ENCODE measurements around the gene UNC119B.

DNA sequence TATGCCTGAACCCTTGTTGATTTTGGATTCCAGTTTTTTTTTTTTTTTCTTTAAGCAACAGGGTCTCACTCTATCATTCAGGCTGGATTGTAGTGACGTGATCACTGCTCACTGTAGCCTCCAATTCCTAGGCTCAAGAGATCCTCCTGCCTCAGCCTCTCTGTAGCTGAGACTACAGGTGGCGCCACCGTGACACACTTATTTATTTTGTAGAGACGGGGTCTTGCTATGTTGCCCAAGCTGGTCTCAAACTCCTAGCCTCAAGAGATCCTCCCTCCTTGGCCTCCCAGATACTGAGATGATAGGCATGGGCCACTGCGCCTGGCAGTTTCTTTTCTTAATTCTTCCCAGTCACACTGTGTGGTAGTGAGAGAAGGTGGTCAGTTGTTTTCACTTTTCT, 40.5 kb downstream of the UNC119B start:
- TF ChIP-seq POLR2AphosphoS5 (IDR thresholded peaks at IDR 0.05; ENCODE audit: low read depth): no peak
- TF ChIP-seq, protein P1, sequence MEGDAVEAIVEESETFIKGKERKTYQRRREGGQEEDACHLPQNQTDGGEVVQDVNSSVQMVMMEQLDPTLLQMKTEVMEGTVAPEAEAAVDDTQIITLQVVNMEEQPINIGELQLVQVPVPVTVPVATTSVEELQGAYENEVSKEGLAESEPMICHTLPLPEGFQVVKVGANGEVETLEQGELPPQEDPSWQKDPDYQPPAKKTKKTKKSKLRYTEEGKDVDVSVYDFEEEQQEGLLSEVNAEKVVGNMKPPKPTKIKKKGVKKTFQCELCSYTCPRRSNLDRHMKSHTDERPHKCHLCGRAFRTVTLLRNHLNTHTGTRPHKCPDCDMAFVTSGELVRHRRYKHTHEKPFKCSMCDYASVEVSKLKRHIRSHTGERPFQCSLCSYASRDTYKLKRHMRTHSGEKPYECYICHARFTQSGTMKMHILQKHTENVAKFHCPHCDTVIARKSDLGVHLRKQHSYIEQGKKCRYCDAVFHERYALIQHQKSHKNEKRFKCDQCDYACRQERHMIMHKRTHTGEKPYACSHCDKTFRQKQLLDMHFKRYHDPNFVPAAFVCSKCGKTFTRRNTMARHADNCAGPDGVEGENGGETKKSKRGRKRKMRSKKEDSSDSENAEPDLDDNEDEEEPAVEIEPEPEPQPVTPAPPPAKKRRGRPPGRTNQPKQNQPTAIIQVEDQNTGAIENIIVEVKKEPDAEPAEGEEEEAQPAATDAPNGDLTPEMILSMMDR (IDR thresholded peaks at IDR 0.05; ENCODE audit: insufficient read depth, low read length): no peak
